ENCODE data around the gene PDLIM7. TPM values are rescaled to one million over a fixed set of nuclear protein-coding genes. Genes with fewer than 3 reads are reported as not detected.

Gene PDLIM7
- total and polyA plus RNA-seq, 10 of the 15 experiments (the other 5 are each of a cell fraction or from before 2014, with no cell fraction given) = 0.82 to 36.6 (median 19.3) TPM

GRCh38 chr5:177468685-177469628, 28.4 kb downstream of the PDLIM7 start:
- Histone ChIP-seq H3K9me3 (replicated peaks; ENCODE audit: control insufficient read depth, insufficient read depth, low read length) (no peaks in the 10 kb centered on the region), H3K27me3 (replicated peaks in 1 of 2; ENCODE audit: control insufficient read depth in 2 of 2, insufficient read depth in 2 of 2, low read length in 1 of 2) (no peaks in the 10 kb centered on the region), H3K79me2 (ENCODE audit: control insufficient read depth, insufficient read depth, low read length) (peaks cover 4% of the 10 kb centered on the region; the same call in 1 of the 2 replicates), H3K4me2 (ENCODE audit: control insufficient read depth, insufficient read depth) (no peak overlapping the region), H3K4me1 (ENCODE audit: control insufficient read depth, insufficient read depth, low read length) (peaks cover 3% of the 10 kb centered on the region), H4K20me1 (ENCODE audit: control insufficient read depth, insufficient read depth) (no peaks in the 10 kb centered on the region), H3K9ac (ENCODE audit: control insufficient read depth, insufficient read depth, low read length) (no peak overlapping the region), H3K27ac (ENCODE audit: control insufficient read depth, insufficient read depth) (no peak overlapping the region), H3K36me3 (ENCODE audit: control insufficient read depth in 2 of 2, insufficient read depth in 2 of 2, low read length in 1 of 2) (no peaks in the 10 kb centered on the region), H3K4me3 (no peak overlapping the region), H2AFZ (ENCODE audit: control insufficient read depth, low read depth, low read length) (no peak overlapping the region)
- RAD21 ChIA-PET (ENCODE audit: unreplicated experiment) = no interaction called here
- intact Hi-C loops (cut with micrococcal nuclease; ENCODE audit: unreplicated experiment) (no loop called here), in situ Hi-C loops (cut with MboI) (no loop called here)
- DNase-seq (ENCODE audit: low read depth, low spot score) (no peak), ATAC-seq (peak; percentile 15), FAIRE-seq (no peak)
- WGBS (ENCODE audit: insufficient coverage, insufficient replicate concordance, low lambda C conversion rate, missing lambda C conversion rate) = 51% methylated on average over 22 of the region's 25 CpGs
- SMC1A ChIA-PET (ENCODE audit: uncharacterized antibody, unreplicated experiment) = interaction anchor here (1.0 to 1.1 kb wide), 2 partner anchors 9 to 11 kb away, joined by 4 read pairs; no protein-coding TSS in a partner anchor
- POLR2A ChIA-PET = interaction anchor here (1.2 kb wide), 1 partner anchor 12 kb away, joined by 3 read pairs; no protein-coding TSS in a partner anchor
- CTCF ChIA-PET = interaction anchor here (0.7 to 2.0 kb wide), 4 partner anchors 12 to 107 kb away, joined by 3 to 5 read pairs (median 4); no protein-coding TSS in a partner anchor
- no TSS peak for BruUV-seq (replicated peaks)
- TF ChIP-seq CEBPB (IDR thresholded peaks at IDR 0.05; ENCODE audit: borderline replicate concordance in 1 of 2, low read depth in 2 of 2, low read length in 2 of 2) = no peak
- TF ChIP-seq JUNB (IDR thresholded peaks at IDR 0.05) = no peak
- TF ChIP-seq, protein P1, sequence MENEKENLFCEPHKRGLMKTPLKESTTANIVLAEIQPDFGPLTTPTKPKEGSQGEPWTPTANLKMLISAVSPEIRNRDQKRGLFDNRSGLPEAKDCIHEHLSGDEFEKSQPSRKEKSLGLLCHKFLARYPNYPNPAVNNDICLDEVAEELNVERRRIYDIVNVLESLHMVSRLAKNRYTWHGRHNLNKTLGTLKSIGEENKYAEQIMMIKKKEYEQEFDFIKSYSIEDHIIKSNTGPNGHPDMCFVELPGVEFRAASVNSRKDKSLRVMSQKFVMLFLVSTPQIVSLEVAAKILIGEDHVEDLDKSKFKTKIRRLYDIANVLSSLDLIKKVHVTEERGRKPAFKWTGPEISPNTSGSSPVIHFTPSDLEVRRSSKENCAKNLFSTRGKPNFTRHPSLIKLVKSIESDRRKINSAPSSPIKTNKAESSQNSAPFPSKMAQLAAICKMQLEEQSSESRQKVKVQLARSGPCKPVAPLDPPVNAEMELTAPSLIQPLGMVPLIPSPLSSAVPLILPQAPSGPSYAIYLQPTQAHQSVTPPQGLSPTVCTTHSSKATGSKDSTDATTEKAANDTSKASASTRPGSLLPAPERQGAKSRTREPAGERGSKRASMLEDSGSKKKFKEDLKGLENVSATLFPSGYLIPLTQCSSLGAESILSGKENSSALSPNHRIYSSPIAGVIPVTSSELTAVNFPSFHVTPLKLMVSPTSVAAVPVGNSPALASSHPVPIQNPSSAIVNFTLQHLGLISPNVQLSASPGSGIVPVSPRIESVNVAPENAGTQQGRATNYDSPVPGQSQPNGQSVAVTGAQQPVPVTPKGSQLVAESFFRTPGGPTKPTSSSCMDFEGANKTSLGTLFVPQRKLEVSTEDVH (IDR thresholded peaks at IDR 0.05; ENCODE audit: low read depth, partially characterized antibody) = no peak
- TF ChIP-seq, protein P2, sequence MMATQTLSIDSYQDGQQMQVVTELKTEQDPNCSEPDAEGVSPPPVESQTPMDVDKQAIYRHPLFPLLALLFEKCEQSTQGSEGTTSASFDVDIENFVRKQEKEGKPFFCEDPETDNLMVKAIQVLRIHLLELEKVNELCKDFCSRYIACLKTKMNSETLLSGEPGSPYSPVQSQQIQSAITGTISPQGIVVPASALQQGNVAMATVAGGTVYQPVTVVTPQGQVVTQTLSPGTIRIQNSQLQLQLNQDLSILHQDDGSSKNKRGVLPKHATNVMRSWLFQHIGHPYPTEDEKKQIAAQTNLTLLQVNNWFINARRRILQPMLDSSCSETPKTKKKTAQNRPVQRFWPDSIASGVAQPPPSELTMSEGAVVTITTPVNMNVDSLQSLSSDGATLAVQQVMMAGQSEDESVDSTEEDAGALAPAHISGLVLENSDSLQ (IDR thresholded peaks at IDR 0.05) = peak; percentile 58
- no peak for TF ChIP-seq CHD2 (IDR thresholded peaks at IDR 0.05; ENCODE audit: borderline replicate concordance, low read depth, low read length)
- no peak for TF ChIP-seq RCOR1 (conservative IDR thresholded peaks at IDR 0.05; ENCODE audit: low read depth, low read length)
- TF ChIP-seq, protein P3, sequence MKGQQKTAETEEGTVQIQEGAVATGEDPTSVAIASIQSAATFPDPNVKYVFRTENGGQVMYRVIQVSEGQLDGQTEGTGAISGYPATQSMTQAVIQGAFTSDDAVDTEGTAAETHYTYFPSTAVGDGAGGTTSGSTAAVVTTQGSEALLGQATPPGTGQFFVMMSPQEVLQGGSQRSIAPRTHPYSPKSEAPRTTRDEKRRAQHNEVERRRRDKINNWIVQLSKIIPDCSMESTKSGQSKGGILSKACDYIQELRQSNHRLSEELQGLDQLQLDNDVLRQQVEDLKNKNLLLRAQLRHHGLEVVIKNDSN (IDR thresholded peaks at IDR 0.05; ENCODE audit: borderline replicate concordance, extremely low read length, insufficient read depth, low read depth, low read length) = no peak
- no peak for TF ChIP-seq BACH1 (IDR thresholded peaks at IDR 0.05; ENCODE audit: borderline replicate concordance)
- TF ChIP-seq EP300 (IDR thresholded peaks at IDR 0.05; ENCODE audit: borderline replicate concordance in 1 of 2, control insufficient read depth in 1 of 2, low read depth in 2 of 2, low read length in 2 of 2) = no peak
- peak; percentile 79 for TF ChIP-seq BMI1 (IDR thresholded peaks at IDR 0.05; ENCODE audit: borderline replicate concordance)
- peak in 1 of 2 experiments; percentile 70; a peak in 2 of 4 replicates for TF ChIP-seq BHLHE40 (IDR thresholded peaks at IDR 0.05; ENCODE audit: borderline replicate concordance in 1 of 2, low read depth in 2 of 2, low read length in 1 of 2)
- TF ChIP-seq ZNF217 (IDR thresholded peaks at IDR 0.05) = no peak
- TF ChIP-seq, protein P4, sequence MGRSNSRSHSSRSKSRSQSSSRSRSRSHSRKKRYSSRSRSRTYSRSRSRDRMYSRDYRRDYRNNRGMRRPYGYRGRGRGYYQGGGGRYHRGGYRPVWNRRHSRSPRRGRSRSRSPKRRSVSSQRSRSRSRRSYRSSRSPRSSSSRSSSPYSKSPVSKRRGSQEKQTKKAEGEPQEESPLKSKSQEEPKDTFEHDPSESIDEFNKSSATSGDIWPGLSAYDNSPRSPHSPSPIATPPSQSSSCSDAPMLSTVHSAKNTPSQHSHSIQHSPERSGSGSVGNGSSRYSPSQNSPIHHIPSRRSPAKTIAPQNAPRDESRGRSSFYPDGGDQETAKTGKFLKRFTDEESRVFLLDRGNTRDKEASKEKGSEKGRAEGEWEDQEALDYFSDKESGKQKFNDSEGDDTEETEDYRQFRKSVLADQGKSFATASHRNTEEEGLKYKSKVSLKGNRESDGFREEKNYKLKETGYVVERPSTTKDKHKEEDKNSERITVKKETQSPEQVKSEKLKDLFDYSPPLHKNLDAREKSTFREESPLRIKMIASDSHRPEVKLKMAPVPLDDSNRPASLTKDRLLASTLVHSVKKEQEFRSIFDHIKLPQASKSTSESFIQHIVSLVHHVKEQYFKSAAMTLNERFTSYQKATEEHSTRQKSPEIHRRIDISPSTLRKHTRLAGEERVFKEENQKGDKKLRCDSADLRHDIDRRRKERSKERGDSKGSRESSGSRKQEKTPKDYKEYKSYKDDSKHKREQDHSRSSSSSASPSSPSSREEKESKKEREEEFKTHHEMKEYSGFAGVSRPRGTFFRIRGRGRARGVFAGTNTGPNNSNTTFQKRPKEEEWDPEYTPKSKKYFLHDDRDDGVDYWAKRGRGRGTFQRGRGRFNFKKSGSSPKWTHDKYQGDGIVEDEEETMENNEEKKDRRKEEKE (IDR thresholded peaks at IDR 0.05) = no peak

All from GM12878 (cell line).